Mucosa of rectum (tissue), 2 donors: ENCODE measurements around the gene ZNF581.

Experiments
- H3K27ac ChIP-seq, 2 donors: one replicate each; pipeline ENCODE4 v1.7.0; 2013; ENCODE audit warnings: inconsistent platforms in 2 of 2, low read depth in 2 of 2, low read length in 2 of 2
- H3K27me3 ChIP-seq, 2 donors: one replicate each; pipeline ENCODE4 v1.7.0; 2013; ENCODE audit warnings: low read length in 2 of 2; ENCODE audit not compliant: control insufficient read depth in 2 of 2, insufficient read depth in 2 of 2
- H3K36me3 ChIP-seq, 2 donors: one replicate each; pipeline ENCODE4 v1.7.0; 2013; ENCODE audit warnings: low read length in 2 of 2; ENCODE audit not compliant: control insufficient read depth in 2 of 2, insufficient read depth in 2 of 2
- H3K4me1 ChIP-seq, 2 donors: one replicate each; pipeline ENCODE4 v1.7.0; 2013; ENCODE audit warnings: low read length in 2 of 2, mild to moderate bottlenecking in 1 of 2; ENCODE audit not compliant: control insufficient read depth in 2 of 2, insufficient read depth in 2 of 2
- H3K4me3 ChIP-seq, 2 donors: one replicate each; pipeline ENCODE4 v1.7.0; 2013; ENCODE audit warnings: low read length in 2 of 2
- H3K9ac ChIP-seq, 2 donors: one replicate each; pipeline ENCODE4 v1.7.0; 2013; ENCODE audit warnings: low read length in 2 of 2, low read depth in 1 of 2, mild to moderate bottlenecking in 1 of 2
- H3K9me3 ChIP-seq, 2 donors: one replicate each; pipeline ENCODE4 v1.7.0; 2013; ENCODE audit warnings: low read length in 2 of 2; ENCODE audit not compliant: control insufficient read depth in 2 of 2
- donor health status: healthy.
- donor health status: Normal muscosa, but diverticular disease.

Gene ZNF581

GRCh38 chr19:55687281-55688201, 44.1 kb downstream of the ZNF581 start:
- peaks cover 45 to 57% of the 10 kb centered on the region in 2 donors for H3K36me3 ChIP-seq

GRCh38 chr19:55688422-55689218, 45.2 kb downstream of the ZNF581 start:
- H3K9ac ChIP-seq = peak overlapping the region; percentile 70 to 77
- peak overlapping the region; percentile 94 to 97 for H3K27ac ChIP-seq
- H3K4me1 ChIP-seq = peaks cover 53 to 61% of the 10 kb centered on the region in 2 donors
- no peaks in the 10 kb centered on the region for H3K9me3 ChIP-seq
- H3K36me3 ChIP-seq = peaks cover 52 to 64% of the 10 kb centered on the region in 2 donors
- no peaks in the 10 kb centered on the region for H3K27me3 ChIP-seq
- peak overlapping the region in 1 of 2 donors; percentile 36 for H3K4me3 ChIP-seq

More at GRCh38 chr19:55687281-55688201, 44.1 kb downstream of the ZNF581 start:
- Histone ChIP-seq H3K9ac (peak overlapping the region; percentile 70 to 77), H3K4me3 (peak overlapping the region in 1 of 2 donors; percentile 36), H3K27me3 (no peaks in the 10 kb centered on the region), H3K4me1 (peaks cover 59 to 66% of the 10 kb centered on the region in 2 donors), H3K9me3 (no peaks in the 10 kb centered on the region), H3K27ac (peak overlapping the region; percentile 94 to 97)

GRCh38 chr19:55689411-55690108, 46.1 kb downstream of the ZNF581 start:
- Histone ChIP-seq H3K4me1 (peaks cover 44 to 52% of the 10 kb centered on the region in 2 donors), H3K9ac (peak overlapping the region; percentile 56 to 71), H3K4me3 (peak overlapping the region in 1 of 2 donors; percentile 33)

GRCh38 chr19:55690109-55690768, 46.8 kb downstream of the ZNF581 start:
- Histone ChIP-seq H3K27me3 (no peaks in the 10 kb centered on the region), H3K9me3 (no peaks in the 10 kb centered on the region), H3K4me3 (no peak overlapping the region), H3K36me3 (peaks cover 55 to 65% of the 10 kb centered on the region in 2 donors), H3K9ac (no peak overlapping the region), H3K27ac (no peak overlapping the region), H3K4me1 (peaks cover 37 to 45% of the 10 kb centered on the region in 2 donors)

More at GRCh38 chr19:55689411-55690108, 46.1 kb downstream of the ZNF581 start:
- peaks cover 56 to 66% of the 10 kb centered on the region in 2 donors for H3K36me3 ChIP-seq
- H3K9me3 ChIP-seq = no peaks in the 10 kb centered on the region
- peak overlapping the region; percentile 94 to 97 for H3K27ac ChIP-seq
- H3K27me3 ChIP-seq = no peaks in the 10 kb centered on the region

- no peak overlapping the region for H3K27ac ChIP-seq
- peaks cover 32 to 38% of the 10 kb centered on the region in 2 donors for H3K4me1 ChIP-seq
- no peak overlapping the region for H3K4me3 ChIP-seq
- H3K9me3 ChIP-seq = no peaks in the 10 kb centered on the region
- H3K27me3 ChIP-seq = no peaks in the 10 kb centered on the region
- no peak overlapping the region for H3K9ac ChIP-seq
- H3K36me3 ChIP-seq = peaks cover 54 to 65% of the 10 kb centered on the region in 2 donors
Observed at GRCh38 chr19:55690769-55691545, 47.5 kb downstream of the ZNF581 start.

- H3K36me3 ChIP-seq = peaks cover 55 to 67% of the 10 kb centered on the region in 2 donors
- no peak overlapping the region for H3K27ac ChIP-seq
- H3K4me1 ChIP-seq = peaks cover 27 to 29% of the 10 kb centered on the region in 2 donors
- H3K9ac ChIP-seq = no peak overlapping the region
- no peaks in the 10 kb centered on the region for H3K9me3 ChIP-seq
- no peaks in the 10 kb centered on the region for H3K27me3 ChIP-seq
- no peak overlapping the region for H3K4me3 ChIP-seq
Observed at GRCh38 chr19:55691561-55692481, 48.4 kb downstream of the ZNF581 start.

GRCh38 chr19:55692681-55693081, 49.2 kb downstream of the ZNF581 start:
- H3K4me1 ChIP-seq = peaks cover 18 to 20% of the 10 kb centered on the region in 2 donors
- H3K27ac ChIP-seq = no peak overlapping the region
- H3K9ac ChIP-seq = no peak overlapping the region
- H3K9me3 ChIP-seq = no peaks in the 10 kb centered on the region
- no peaks in the 10 kb centered on the region for H3K27me3 ChIP-seq
- no peak overlapping the region for H3K4me3 ChIP-seq
- H3K36me3 ChIP-seq = peaks cover 61 to 72% of the 10 kb centered on the region in 2 donors

- no peak overlapping the region for H3K27ac ChIP-seq
- H3K4me3 ChIP-seq = no peak overlapping the region
- no peaks in the 10 kb centered on the region for H3K27me3 ChIP-seq
- no peak overlapping the region for H3K9ac ChIP-seq
- peaks cover 63 to 76% of the 10 kb centered on the region in 2 donors for H3K36me3 ChIP-seq
- peaks cover 11 to 13% of the 10 kb centered on the region in 2 donors for H3K4me1 ChIP-seq
- no peaks in the 10 kb centered on the region for H3K9me3 ChIP-seq
Observed at GRCh38 chr19:55693336-55693974, 50.0 kb downstream of the ZNF581 start.
